ENCODE measurements around the gene SPEM3. TPM values are rescaled to one million over a fixed set of nuclear protein-coding genes. Genes with fewer than 3 reads are reported as not detected.
A peak's percentile ranks its signal among the peaks of the same experiment; 100 is the strongest.

Gene SPEM3
- total RNA-seq, 2 donors from 2014 or later = not detected

- DNase-seq = no peak
- H3K9ac ChIP-seq (ENCODE audit: extremely low read depth, low read length, poor library complexity, severe bottlenecking) = no peak overlapping the region
- no peaks in the 10 kb centered on the region for H3K4me1 ChIP-seq (ENCODE audit: control insufficient read depth, insufficient read depth, low read length)
- WGBS, 2 experiments (ENCODE audit: insufficient coverage in 1 of 2, insufficient read length in 1 of 2) = 96 to 97% methylated on average over 24 to 33 of the region's 33 CpGs
- H3K9me3 Mint-ChIP-seq = no peaks in the 10 kb centered on the region
- no peak overlapping the region for H3K4me3 Mint-ChIP-seq
- peaks cover 11% of the 10 kb centered on the region for H3K36me3 ChIP-seq (ENCODE audit: control insufficient read depth, insufficient read depth, low read length)
- H3K9me3 ChIP-seq (ENCODE audit: control insufficient read depth, low read length) = no peaks in the 10 kb centered on the region
- no peak overlapping the region for H3K27ac ChIP-seq (ENCODE audit: low read depth, low read length)
- H3K27ac Mint-ChIP-seq = no peak overlapping the region
- H3K4me3 ChIP-seq (ENCODE audit: low read length) = no peak overlapping the region
- no peak for TF ChIP-seq CTCF (conservative IDR thresholded peaks at IDR 0.05)
- H3K27me3 Mint-ChIP-seq (ENCODE audit: insufficient read depth) = no peaks in the 10 kb centered on the region
- H3K27me3 ChIP-seq (ENCODE audit: control insufficient read depth, insufficient read depth, low read length, poor library complexity, severe bottlenecking) = no peaks in the 10 kb centered on the region
- H3K4me1 Mint-ChIP-seq = peaks cover 3% of the 10 kb centered on the region
- peaks cover 19% of the 10 kb centered on the region for H3K36me3 Mint-ChIP-seq (ENCODE audit: low read depth)
These were observed 37.1 kb downstream of the SPEM3 start for GRCh38 chr17:7465597-7466275.

GRCh38 chr17:7466318-7466638 lies 37.6 kb downstream of the SPEM3 start:
- 95 to 100% methylated on average over 3 to 9 of the region's 9 CpGs for WGBS, 2 experiments (ENCODE audit: insufficient coverage in 1 of 2, insufficient read length in 1 of 2)
- no peak for DNase-seq
- Mint-ChIP-seq H3K27ac (no peak overlapping the region), H3K4me3 (no peak overlapping the region), H3K36me3 (ENCODE audit: low read depth) (peaks cover 19% of the 10 kb centered on the region), H3K27me3 (ENCODE audit: insufficient read depth) (no peaks in the 10 kb centered on the region), H3K4me1 (peaks cover 2% of the 10 kb centered on the region), H3K9me3 (no peaks in the 10 kb centered on the region)
- no peak overlapping the region for H3K9ac ChIP-seq (ENCODE audit: extremely low read depth, low read length, poor library complexity, severe bottlenecking)
- H3K9me3 ChIP-seq (ENCODE audit: control insufficient read depth, low read length) = no peaks in the 10 kb centered on the region
- H3K36me3 ChIP-seq (ENCODE audit: control insufficient read depth, insufficient read depth, low read length) = peaks cover 11% of the 10 kb centered on the region
- no peak overlapping the region for H3K27ac ChIP-seq (ENCODE audit: low read depth, low read length)
- no peaks in the 10 kb centered on the region for H3K27me3 ChIP-seq (ENCODE audit: control insufficient read depth, insufficient read depth, low read length, poor library complexity, severe bottlenecking)
- no peaks in the 10 kb centered on the region for H3K4me1 ChIP-seq (ENCODE audit: control insufficient read depth, insufficient read depth, low read length)
- no peak for TF ChIP-seq CTCF (conservative IDR thresholded peaks at IDR 0.05)
- no peak overlapping the region for H3K4me3 ChIP-seq (ENCODE audit: low read length)

GRCh38 chr17:7466639-7467341 lies 38.1 kb downstream of the SPEM3 start:
- TF ChIP-seq CTCF (conservative IDR thresholded peaks at IDR 0.05) = no peak
- no peaks in the 10 kb centered on the region for H3K9me3 Mint-ChIP-seq
- H3K9ac ChIP-seq (ENCODE audit: extremely low read depth, low read length, poor library complexity, severe bottlenecking) = no peak overlapping the region
- peaks cover 19% of the 10 kb centered on the region for H3K36me3 Mint-ChIP-seq (ENCODE audit: low read depth)
- no peaks in the 10 kb centered on the region for H3K27me3 Mint-ChIP-seq (ENCODE audit: insufficient read depth)
- no peak overlapping the region for H3K4me3 ChIP-seq (ENCODE audit: low read length)
- no peaks in the 10 kb centered on the region for H3K27me3 ChIP-seq (ENCODE audit: control insufficient read depth, insufficient read depth, low read length, poor library complexity, severe bottlenecking)
- no peak overlapping the region for H3K4me3 Mint-ChIP-seq
- H3K9me3 ChIP-seq (ENCODE audit: control insufficient read depth, low read length) = no peaks in the 10 kb centered on the region
- H3K27ac Mint-ChIP-seq = peak overlapping the region; percentile 78
- no peak overlapping the region for H3K27ac ChIP-seq (ENCODE audit: low read depth, low read length)
- no peak for DNase-seq
- no peaks in the 10 kb centered on the region for H3K4me1 ChIP-seq (ENCODE audit: control insufficient read depth, insufficient read depth, low read length)
- H3K4me1 Mint-ChIP-seq = no peaks in the 10 kb centered on the region
- peaks cover 11% of the 10 kb centered on the region for H3K36me3 ChIP-seq (ENCODE audit: control insufficient read depth, insufficient read depth, low read length)
- 92 to 97% methylated on average over 13 to 15 of the region's 16 CpGs for WGBS, 2 experiments (ENCODE audit: insufficient coverage in 1 of 2, insufficient read length in 1 of 2)

All from endodermal cell (in vitro differentiated cells).